ENCODE data around the gene SLX9.

The SLX9 gene

DNA sequence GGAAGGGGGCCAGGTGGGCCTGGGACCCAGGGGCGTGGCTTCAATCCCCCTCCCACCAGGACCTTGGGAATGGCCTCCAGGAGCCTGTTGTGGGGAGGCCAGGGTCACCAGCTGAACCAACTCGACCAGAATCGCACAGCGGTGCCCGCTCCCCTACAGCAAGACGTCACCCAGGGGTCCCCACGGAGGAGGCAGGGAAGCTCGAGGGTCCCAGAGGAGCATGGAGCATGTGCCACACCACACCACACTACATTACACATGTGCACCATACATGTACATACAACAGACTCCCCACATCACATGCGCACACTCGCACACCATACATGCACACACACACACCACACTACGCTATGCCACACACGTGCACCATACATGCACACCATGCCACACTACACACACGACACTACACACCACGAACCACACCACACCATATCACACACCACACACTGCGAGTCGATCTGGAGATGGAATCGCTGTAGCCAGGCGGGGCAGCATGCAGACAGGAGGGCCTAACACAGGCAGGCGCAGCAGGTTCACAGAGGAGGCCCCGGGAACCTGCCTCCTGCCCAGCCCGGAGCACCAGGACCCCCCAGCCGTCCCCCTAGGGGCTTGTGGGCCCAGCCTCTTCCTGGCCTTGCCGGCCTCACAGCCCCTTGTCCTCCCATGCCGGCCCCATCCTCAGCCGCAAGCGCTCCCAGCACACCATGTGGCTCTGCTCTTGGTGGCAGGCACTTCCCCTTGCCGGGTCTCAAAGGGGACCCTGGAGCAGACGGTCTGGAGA lies 19.7 kb upstream of the SLX9 start:
- H3K9me3 ChIP-seq (ENCODE audit: low read length), result no peaks in the 10 kb centered on the region
- no peaks in the 10 kb centered on the region for H3K4me1 ChIP-seq (ENCODE audit: insufficient read depth, low read length)
- H3K36me3 ChIP-seq (ENCODE audit: insufficient read depth, low read length), result no peaks in the 10 kb centered on the region
- H3K27me3 ChIP-seq (ENCODE audit: control insufficient read depth in 1 of 2, insufficient read depth in 2 of 2, low read length in 2 of 2), result peaks cover 0 to 14% of the 10 kb centered on the region in 2 donors
- H3K4me3 ChIP-seq (ENCODE audit: low read depth in 1 of 2, low read length in 2 of 2), result peak overlapping the region in 1 of 2 donors; percentile 27
- H3K9ac ChIP-seq (ENCODE audit: low read length), result no peak overlapping the region
- peak overlapping the region; percentile 13 for H3K27ac ChIP-seq (ENCODE audit: low read depth, low read length)

DNA sequence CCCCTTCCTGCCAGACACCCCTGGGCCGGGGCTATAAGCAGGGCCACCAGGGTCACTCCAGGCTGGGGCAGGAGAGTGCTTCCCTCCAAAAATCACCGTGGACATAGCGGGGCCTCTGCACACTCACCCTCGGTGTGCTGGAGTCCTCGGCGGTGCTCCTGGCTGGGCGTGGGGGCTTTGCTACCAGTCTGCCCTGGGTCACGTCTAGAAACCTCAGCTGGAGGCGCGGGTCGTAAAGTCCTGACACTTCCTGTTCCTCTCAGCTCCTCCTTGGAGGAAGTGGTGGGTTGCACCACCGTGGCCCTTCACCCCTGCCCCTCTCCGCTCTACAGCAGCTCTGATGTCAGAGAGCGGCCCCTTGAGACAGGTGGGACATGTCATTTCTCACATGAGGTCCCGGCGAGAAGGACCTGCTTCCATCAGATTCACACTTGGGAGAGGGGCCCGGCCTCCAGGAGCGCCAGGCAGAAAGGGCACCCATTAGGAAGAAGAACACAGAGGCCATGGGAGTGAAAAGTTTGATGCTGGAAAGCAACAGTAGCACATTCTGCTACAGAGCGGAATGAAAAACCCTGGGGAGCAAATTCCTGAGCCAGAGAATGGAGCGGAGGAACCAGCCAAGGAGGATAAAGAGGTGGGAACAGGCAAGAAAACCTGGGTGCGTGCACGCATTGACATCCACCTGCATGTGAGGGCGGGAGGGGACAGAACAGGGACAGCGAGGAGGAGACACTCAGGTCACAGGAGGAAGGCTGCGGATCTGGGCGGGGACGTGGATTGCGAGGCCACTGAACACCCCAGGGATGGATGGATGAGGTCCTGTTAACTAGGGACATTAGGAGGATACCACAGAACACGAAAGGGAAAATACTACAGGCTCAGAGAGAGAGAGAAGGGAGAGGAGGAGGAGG lies 18.9 kb upstream of the SLX9 start, which contains the start of gene ITGB2:
TSS of gene ITGB2 (minus strand) at position 206 of the 911 bp plus-strand sequence. CDS start 10,117 bp downstream, outside the sequence.
- Histone ChIP-seq H3K9ac (ENCODE audit: low read length) (no peak within 1 kb of the TSS), H3K27ac (ENCODE audit: low read depth, low read length) (peak within 1 kb of the TSS; percentile 13), H3K27me3 (ENCODE audit: control insufficient read depth in 1 of 2, insufficient read depth in 2 of 2, low read length in 2 of 2) (peaks cover 0 to 14% of the 10 kb centered on the region in 2 donors), H3K36me3 (ENCODE audit: insufficient read depth, low read length) (no peaks in the 10 kb centered on the region), H3K4me1 (ENCODE audit: insufficient read depth, low read length) (no peaks in the 10 kb centered on the region), H3K4me3 (ENCODE audit: low read depth in 1 of 2, low read length in 2 of 2) (peak within 1 kb of the TSS in 1 of 2 donors; percentile 27), H3K9me3 (ENCODE audit: low read length) (no peaks in the 10 kb centered on the region)

DNA sequence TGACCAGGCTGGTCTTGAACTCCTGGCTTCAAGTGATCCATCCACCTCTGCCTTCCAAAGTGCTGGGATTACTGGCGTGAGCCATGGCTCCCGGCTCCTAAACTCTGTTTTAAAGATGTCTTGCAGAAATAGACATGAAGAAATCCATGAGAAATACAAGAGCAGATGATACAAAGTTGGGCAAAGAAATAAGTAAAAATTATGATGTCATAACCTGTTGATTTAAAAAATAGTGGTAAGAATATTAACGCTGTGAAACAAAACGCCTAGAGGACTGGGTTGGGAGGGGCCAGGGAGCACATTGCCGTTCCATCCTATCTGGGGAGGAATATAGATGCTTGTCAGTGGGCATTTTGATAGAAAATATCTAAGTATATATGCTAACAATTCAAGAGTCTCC lies 17.9 kb upstream of the SLX9 start:
- Histone ChIP-seq H3K4me1 (ENCODE audit: insufficient read depth, low read length) (no peaks in the 10 kb centered on the region), H3K27me3 (ENCODE audit: control insufficient read depth in 1 of 2, insufficient read depth in 2 of 2, low read length in 2 of 2) (peaks cover 0 to 14% of the 10 kb centered on the region in 2 donors), H3K27ac (ENCODE audit: low read depth, low read length) (no peak overlapping the region)

DNA sequence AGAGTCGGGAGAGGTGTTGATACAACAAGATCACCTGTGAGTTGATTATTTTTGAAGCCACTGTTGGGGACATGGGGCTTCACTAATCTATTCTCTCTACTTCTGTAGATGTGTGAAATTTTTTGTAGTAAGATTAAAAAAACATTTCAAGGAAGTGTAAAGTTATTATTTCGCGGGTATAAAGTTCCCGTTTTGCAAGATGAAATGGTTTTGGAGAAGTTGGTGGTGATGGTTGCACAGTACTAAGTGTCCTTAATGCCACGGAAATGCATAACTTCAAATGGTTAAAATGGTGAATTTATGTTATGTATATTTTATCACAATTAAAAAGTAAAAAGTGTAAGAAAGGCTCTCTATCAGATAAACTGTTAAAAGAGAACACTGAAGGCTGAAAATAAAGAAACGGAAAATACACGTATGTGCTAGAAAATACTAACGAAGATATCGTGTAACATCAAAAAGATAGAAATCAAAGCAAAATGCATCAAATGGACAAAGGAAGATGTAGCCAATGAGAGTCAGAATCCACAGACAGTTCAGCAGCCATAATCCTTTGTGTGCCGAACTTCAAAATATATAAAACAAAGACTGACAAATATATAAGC lies 16.2 kb upstream of the SLX9 start:
- Histone ChIP-seq H3K36me3 (ENCODE audit: insufficient read depth, low read length) (no peaks in the 10 kb centered on the region), H3K9me3 (ENCODE audit: low read length) (no peaks in the 10 kb centered on the region), H3K9ac (ENCODE audit: low read length) (no peak overlapping the region), H3K4me1 (ENCODE audit: insufficient read depth, low read length) (no peaks in the 10 kb centered on the region), H3K27ac (ENCODE audit: low read depth, low read length) (no peak overlapping the region), H3K27me3 (ENCODE audit: control insufficient read depth in 1 of 2, insufficient read depth in 2 of 2, low read length in 2 of 2) (peaks cover 0 to 20% of the 10 kb centered on the region in 2 donors), H3K4me3 (ENCODE audit: low read depth in 1 of 2, low read length in 2 of 2) (no peak overlapping the region)

More for the DNA sequence above, 17.9 kb upstream of the SLX9 start:
- no peak overlapping the region for H3K9ac ChIP-seq (ENCODE audit: low read length)
- no peak overlapping the region for H3K4me3 ChIP-seq (ENCODE audit: low read depth in 1 of 2, low read length in 2 of 2)
- no peaks in the 10 kb centered on the region for H3K9me3 ChIP-seq (ENCODE audit: low read length)
- H3K36me3 ChIP-seq (ENCODE audit: insufficient read depth, low read length), result no peaks in the 10 kb centered on the region

DNA sequence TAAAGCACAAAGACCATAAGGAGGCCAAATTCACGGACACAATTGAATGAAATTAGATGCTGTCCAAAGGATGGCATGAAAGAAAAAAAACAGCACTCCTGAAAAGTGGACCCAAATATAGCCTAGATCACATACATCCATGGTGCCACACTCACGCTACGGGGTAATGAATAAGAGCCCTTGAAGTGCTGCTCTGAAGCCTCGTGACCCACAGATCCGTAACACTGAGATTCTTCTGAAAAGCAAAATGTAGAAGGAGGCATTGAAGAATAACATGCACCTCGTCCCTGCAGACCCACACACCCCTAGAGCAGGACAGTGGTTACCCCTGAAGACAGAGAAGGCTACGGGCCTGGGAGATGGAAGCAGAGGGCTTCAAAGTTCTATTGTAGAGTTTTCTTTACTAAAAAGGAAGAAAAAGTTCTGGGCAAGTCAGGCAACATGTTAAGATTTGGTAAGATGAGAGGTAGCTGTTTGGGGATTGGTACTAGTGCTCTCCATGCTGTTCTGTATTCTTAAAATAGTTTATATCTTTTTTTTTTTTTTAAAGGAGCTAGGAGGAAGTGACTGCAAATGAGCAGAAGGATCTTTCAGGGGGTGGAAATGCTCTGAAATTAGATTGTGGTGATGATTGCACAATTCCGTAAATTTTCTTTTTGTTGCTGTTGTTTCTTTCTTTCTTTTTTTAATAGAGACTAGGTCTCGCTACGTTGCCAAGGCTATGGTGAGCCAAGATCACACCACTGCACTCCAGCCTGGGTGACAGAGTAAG lies 15.0 kb upstream of the SLX9 start:
- H3K9ac ChIP-seq (ENCODE audit: low read length), result no peak overlapping the region
- H3K27me3 ChIP-seq (ENCODE audit: control insufficient read depth in 1 of 2, insufficient read depth in 2 of 2, low read length in 2 of 2), result peaks cover 0 to 25% of the 10 kb centered on the region in 2 donors
- H3K27ac ChIP-seq (ENCODE audit: low read depth, low read length), result no peak overlapping the region
- H3K9me3 ChIP-seq (ENCODE audit: low read length), result no peaks in the 10 kb centered on the region
- H3K4me1 ChIP-seq (ENCODE audit: insufficient read depth, low read length), result no peaks in the 10 kb centered on the region
- H3K4me3 ChIP-seq (ENCODE audit: low read depth in 1 of 2, low read length in 2 of 2), result no peak overlapping the region
- no peaks in the 10 kb centered on the region for H3K36me3 ChIP-seq (ENCODE audit: insufficient read depth, low read length)

DNA sequence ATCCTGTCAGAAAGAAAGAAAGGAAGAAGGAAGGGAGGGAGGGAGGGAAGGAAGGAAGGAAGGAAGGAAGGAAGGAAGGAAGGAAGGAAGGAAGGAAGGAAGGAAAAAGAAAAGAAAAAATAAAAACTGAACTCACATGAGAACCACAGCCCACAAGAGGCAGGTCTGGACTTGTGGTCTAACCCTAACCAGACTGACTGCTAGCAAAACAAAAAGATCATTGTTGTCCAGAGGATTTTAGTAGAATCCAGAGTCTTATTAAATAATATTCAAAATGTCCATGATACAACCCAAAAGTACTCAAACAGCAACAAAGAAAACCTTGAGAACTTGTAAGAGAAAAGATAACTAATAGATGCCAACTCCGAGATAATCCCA lies 14.5 kb upstream of the SLX9 start:
- no peaks in the 10 kb centered on the region for H3K4me1 ChIP-seq (ENCODE audit: insufficient read depth, low read length)
- no peaks in the 10 kb centered on the region for H3K36me3 ChIP-seq (ENCODE audit: insufficient read depth, low read length)
- H3K9ac ChIP-seq (ENCODE audit: low read length), result no peak overlapping the region
- no peak overlapping the region for H3K4me3 ChIP-seq (ENCODE audit: low read depth in 1 of 2, low read length in 2 of 2)
- no peaks in the 10 kb centered on the region for H3K9me3 ChIP-seq (ENCODE audit: low read length)
- peaks cover 0 to 25% of the 10 kb centered on the region in 2 donors for H3K27me3 ChIP-seq (ENCODE audit: control insufficient read depth in 1 of 2, insufficient read depth in 2 of 2, low read length in 2 of 2)
- H3K27ac ChIP-seq (ENCODE audit: low read depth, low read length), result no peak overlapping the region

DNA sequence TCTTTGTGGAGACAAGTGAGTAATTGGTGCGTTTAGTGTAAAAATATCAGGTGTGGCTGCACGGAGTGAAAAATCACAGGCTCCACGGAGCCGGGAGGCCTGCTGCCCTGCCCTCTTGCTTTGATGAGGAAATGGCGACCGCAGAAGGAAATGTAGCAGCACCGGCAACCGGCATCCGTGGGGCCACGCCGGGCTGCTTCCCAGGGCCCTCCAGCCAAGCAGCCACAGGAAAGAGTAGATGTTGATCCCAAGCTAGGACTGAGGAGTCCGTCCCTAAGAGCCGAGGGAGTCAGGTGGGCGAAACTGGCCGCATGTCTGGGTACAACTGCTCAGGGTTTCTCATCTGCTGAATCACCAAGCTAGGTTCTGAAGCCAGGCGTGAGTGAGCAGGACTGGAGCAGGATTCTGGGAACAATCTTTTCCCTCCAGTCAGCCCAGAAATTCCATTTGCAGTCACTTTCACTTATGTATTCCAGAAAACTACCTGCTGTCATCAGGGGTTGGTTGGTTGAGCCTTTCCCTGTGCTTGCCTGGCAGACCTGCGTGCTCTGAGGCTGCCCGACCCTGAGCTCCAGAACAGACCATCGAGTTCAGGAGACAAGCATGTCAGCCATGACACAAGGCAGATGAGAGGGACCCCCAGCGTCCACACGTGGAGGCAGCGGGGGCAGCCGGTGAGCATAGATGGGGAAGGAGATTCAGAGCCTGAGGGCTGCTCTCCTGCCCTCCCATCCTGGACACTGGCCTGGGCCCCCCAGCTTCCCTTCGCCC lies 13.3 kb upstream of the SLX9 start:
- H3K9ac ChIP-seq (ENCODE audit: low read length), result no peak overlapping the region
- H3K36me3 ChIP-seq (ENCODE audit: insufficient read depth, low read length), result no peaks in the 10 kb centered on the region
- no peak overlapping the region for H3K4me3 ChIP-seq (ENCODE audit: low read depth in 1 of 2, low read length in 2 of 2)
- peaks cover 6 to 35% of the 10 kb centered on the region in 2 donors for H3K27me3 ChIP-seq (ENCODE audit: control insufficient read depth in 1 of 2, insufficient read depth in 2 of 2, low read length in 2 of 2)
- no peak overlapping the region for H3K27ac ChIP-seq (ENCODE audit: low read depth, low read length)
- H3K9me3 ChIP-seq (ENCODE audit: low read length), result no peaks in the 10 kb centered on the region
- peaks cover 8% of the 10 kb centered on the region for H3K4me1 ChIP-seq (ENCODE audit: insufficient read depth, low read length)

DNA sequence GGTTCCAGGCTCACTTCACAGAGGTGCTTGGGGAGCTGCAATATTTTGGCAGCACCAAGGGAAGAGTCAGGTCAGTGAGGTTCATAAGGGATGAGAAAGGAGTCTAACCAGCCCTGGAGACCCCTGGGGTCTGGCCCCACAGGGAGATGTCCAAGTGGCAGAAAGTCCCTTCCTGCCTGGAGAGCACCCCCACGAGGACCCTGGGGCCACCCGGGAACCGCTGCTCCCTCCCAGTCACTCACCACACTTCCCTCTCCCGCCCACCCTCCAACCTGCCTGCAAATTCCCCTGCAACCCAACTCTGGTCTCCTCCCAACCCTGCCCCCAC lies 12.6 kb upstream of the SLX9 start:
- Histone ChIP-seq H3K4me3 (ENCODE audit: low read depth in 1 of 2, low read length in 2 of 2) (no peak overlapping the region), H3K36me3 (ENCODE audit: insufficient read depth, low read length) (no peaks in the 10 kb centered on the region), H3K9ac (ENCODE audit: low read length) (no peak overlapping the region), H3K27ac (ENCODE audit: low read depth, low read length) (no peak overlapping the region), H3K9me3 (ENCODE audit: low read length) (no peaks in the 10 kb centered on the region), H3K27me3 (ENCODE audit: control insufficient read depth in 1 of 2, insufficient read depth in 2 of 2, low read length in 2 of 2) (peaks cover 7 to 42% of the 10 kb centered on the region in 2 donors), H3K4me1 (ENCODE audit: insufficient read depth, low read length) (peaks cover 10% of the 10 kb centered on the region)

DNA sequence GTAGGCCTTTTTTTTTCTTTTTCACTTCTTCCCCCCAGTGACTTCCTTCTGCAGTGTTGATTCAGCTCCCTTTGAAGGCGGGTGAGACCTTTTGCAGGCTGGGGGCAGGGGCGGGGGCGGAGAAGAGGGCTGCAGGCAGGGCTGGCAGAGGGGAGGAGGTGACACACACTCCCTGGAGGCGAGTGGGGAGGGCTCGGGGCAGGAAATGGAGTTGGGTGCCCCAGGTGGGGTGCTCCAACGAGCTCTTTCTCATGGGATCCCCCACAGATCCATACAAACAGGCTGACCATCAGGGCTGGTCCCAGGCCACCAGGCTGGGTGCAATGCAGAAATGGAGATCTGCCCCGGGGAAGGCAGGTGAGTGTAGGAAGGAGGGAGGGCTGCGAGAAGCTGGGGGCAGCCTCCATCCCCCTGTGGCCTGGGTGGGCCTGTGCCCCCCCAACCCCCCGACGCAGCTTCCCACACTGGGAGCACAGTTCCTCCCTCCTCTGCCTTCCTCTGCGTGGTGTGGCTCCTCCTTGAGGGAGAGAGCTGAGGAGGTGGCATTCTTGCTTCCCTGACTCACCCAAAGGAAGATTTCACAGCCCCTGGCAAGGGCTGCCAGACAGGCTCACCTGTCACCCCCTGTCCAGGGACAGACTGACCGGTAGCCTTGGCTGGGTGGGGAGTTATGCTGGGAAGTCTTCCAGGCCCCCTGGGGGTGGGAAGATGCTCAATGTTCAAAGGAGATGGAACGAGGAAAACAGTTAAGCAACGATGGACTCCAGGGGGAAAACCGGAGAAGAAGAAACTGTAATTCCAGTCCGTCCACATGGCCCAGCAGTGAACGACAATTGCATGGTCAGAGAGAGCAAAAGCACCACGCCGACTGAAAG lies 12.0 kb upstream of the SLX9 start:
- H3K9me3 ChIP-seq (ENCODE audit: low read length), result no peaks in the 10 kb centered on the region
- H3K4me1 ChIP-seq (ENCODE audit: insufficient read depth, low read length), result peaks cover 10% of the 10 kb centered on the region
- no peaks in the 10 kb centered on the region for H3K36me3 ChIP-seq (ENCODE audit: insufficient read depth, low read length)
- no peak overlapping the region for H3K9ac ChIP-seq (ENCODE audit: low read length)
- peaks cover 7 to 46% of the 10 kb centered on the region in 2 donors for H3K27me3 ChIP-seq (ENCODE audit: control insufficient read depth in 1 of 2, insufficient read depth in 2 of 2, low read length in 2 of 2)
- no peak overlapping the region for H3K27ac ChIP-seq (ENCODE audit: low read depth, low read length)
- H3K4me3 ChIP-seq (ENCODE audit: low read depth in 1 of 2, low read length in 2 of 2), result no peak overlapping the region
